Prostate gland (tissue), 2 donors: Measurements from ENCODE around the gene AHNAK2. TPM values are rescaled to one million over a fixed set of nuclear protein-coding genes. Genes with fewer than 3 reads are reported as not detected.
"Not testable (repeated sequence)": the region's sequence is repeated elsewhere in the genome, so short reads cannot be mapped to it uniquely, and the experiment has no call there.

Experiments
- DNase-seq: peaks from one replicate; pipeline ENCODE4 v3.0.0-alpha.2; 2019; ENCODE audit warnings: low spot score
- H3K27ac ChIP-seq, 2 donors: fragments of 200-600 bp; sonication (generic); 2 replicates each; pipeline ENCODE4 v1.5.1; 2017 to 2019
- H3K27me3 ChIP-seq: fragments of 200-600 bp; sonication (generic); replicated peaks from 2 replicates; pipeline ENCODE4 v1.5.1; 2019; ENCODE audit not compliant: insufficient read depth
- H3K36me3 ChIP-seq, 2 donors: fragments of 200-600 bp; sonication (generic); 1 replicate in 1 of 2; 2 replicates in 1 of 2; pipeline versions ENCODE4 v1.5.1 to v1.8.1; 2017 to 2019
- H3K4me1 ChIP-seq: fragments of 200-600 bp; sonication (generic); replicated peaks from 2 replicates; pipeline ENCODE4 v1.5.1; 2019
- H3K4me3 ChIP-seq, 2 donors: fragments of 200-600 bp; sonication (generic); 2 replicates each; pipeline ENCODE4 v1.5.1; 2017 to 2019
- H3K9me3 ChIP-seq: fragments of 200-600 bp; sonication (generic); 2 replicates; pipeline ENCODE4 v1.5.1; 2017
- CTCF ChIP-seq, 4 experiments: fragments of 200-600 bp in 2 of 4; fragments of 450-650 bp in 2 of 4; sonication (generic) in 2 of 4; IDR thresholded peaks; 1 replicate in 3 of 4; 2 replicates in 1 of 4; pipeline ENCODE4 v1.5.1; 2016 to 2019; ENCODE audit warnings: antibody characterized with exemption in 4 of 4, mild to moderate bottlenecking in 2 of 4, moderate library complexity in 2 of 4
- POLR2A ChIP-seq: fragments of 450-650 bp; IDR thresholded peaks from one replicate; pipeline ENCODE4 v1.6.1; 2016; ENCODE audit warnings: antibody characterized with exemption, mild to moderate bottlenecking
- POLR2AphosphoS5 ChIP-seq: sonication (generic); formaldehyde crosslinking; IDR thresholded peaks from one replicate; pipeline ENCODE4 v1.6.1; 2017; ENCODE audit warnings: antibody characterized with exemption
- WGBS: methylation state at CpG from one replicate; pipeline ENCODE4 v1.1.5; 2018; 5-methylcytosine and 5-hydroxymethylcytosine counted together
- intact Hi-C: fragments of 100-400 bp; cut with DNase I; formaldehyde crosslinking; loops from one replicate; pipeline ENCODE4 v1.14.2; 2022
- total RNA-seq, 2 donors: library from RNA; depleted of rRNA; stranded (reverse); fragments of >200 nt; gene quantifications; one replicate each; pipeline ENCODE4 v1.1.0, GENCODE V29; 2016

AHNAK2 gene
- total RNA-seq, 2 donors from 2014 or later: 18.3 to 27.2 TPM

GRCh38 chr14:104953896-104954656 is 24.1 kb downstream of the AHNAK2 start:
- H3K36me3 ChIP-seq: no peaks in the 10 kb centered on the region
- no peaks in the 10 kb centered on the region for H3K27me3 ChIP-seq
- intact Hi-C loops: no loop called here
- no peaks in the 10 kb centered on the region for H3K4me1 ChIP-seq
- H3K4me3 ChIP-seq: no peak overlapping the region
- no peak overlapping the region for H3K27ac ChIP-seq
- TF ChIP-seq POLR2A (no peak), CTCF (IDR thresholded peaks at IDR 0.05) (no peak), POLR2AphosphoS5 (no peak)
- no peaks in the 10 kb centered on the region for H3K9me3 ChIP-seq
- DNase-seq: no peak
- WGBS: 88% methylated on average over 26 of the region's 26 CpGs

- Histone ChIP-seq H3K4me3 (no peak overlapping the region), H3K27me3 (no peaks in the 10 kb centered on the region), H3K9me3 (no peaks in the 10 kb centered on the region), H3K36me3 (no peaks in the 10 kb centered on the region), H3K4me1 (no peaks in the 10 kb centered on the region), H3K27ac (no peak overlapping the region)
- intact Hi-C loops: no loop called here
- WGBS: 94% methylated on average over 13 of the region's 13 CpGs
- DNase-seq: no peak
- no peak for TF ChIP-seq POLR2A
- no peak for TF ChIP-seq POLR2AphosphoS5
- TF ChIP-seq CTCF (IDR thresholded peaks at IDR 0.05): no peak
These were observed 25.1 kb downstream of the AHNAK2 start for GRCh38 chr14:104953097-104953496.

- H3K27ac ChIP-seq, H3K27me3 ChIP-seq, H3K9me3 ChIP-seq, H3K36me3 ChIP-seq, DNase-seq, H3K4me3 ChIP-seq, H3K4me1 ChIP-seq, intact Hi-C loops: not testable (repeated sequence)
- 90% methylated on average over 27 of the region's 28 CpGs for WGBS
These were observed 26.1 kb downstream of the AHNAK2 start for GRCh38 chr14:104951863-104952657.

GRCh38 chr14:104950701-104951100 is 27.5 kb downstream of the AHNAK2 start:
- not testable (repeated sequence) for DNase-seq

GRCh38 chr14:104950021-104950420 is 28.2 kb downstream of the AHNAK2 start:
- Histone ChIP-seq H3K4me1 (no peaks in the 10 kb centered on the region), H3K27ac (no peak overlapping the region), H3K36me3 (no peaks in the 10 kb centered on the region), H3K4me3 (no peak overlapping the region), H3K9me3 (no peaks in the 10 kb centered on the region), H3K27me3 (no peaks in the 10 kb centered on the region)
- 92% methylated on average over 11 of the region's 17 CpGs for WGBS
- no peak for TF ChIP-seq POLR2AphosphoS5
- intact Hi-C loops: no loop called here
- no peak for DNase-seq

More at GRCh38 chr14:104950701-104951100, 27.5 kb downstream of the AHNAK2 start:
- H3K36me3 ChIP-seq, H3K4me1 ChIP-seq, H3K27me3 ChIP-seq, H3K9me3 ChIP-seq, intact Hi-C loops, H3K27ac ChIP-seq, H3K4me3 ChIP-seq: not testable (repeated sequence)
- WGBS: 95% methylated on average over 15 of the region's 15 CpGs

GRCh38 chr14:104949406-104949955 is 28.7 kb downstream of the AHNAK2 start:
- H3K36me3 ChIP-seq, H3K27me3 ChIP-seq, H3K27ac ChIP-seq, H3K9me3 ChIP-seq, H3K4me3 ChIP-seq, H3K4me1 ChIP-seq, intact Hi-C loops, DNase-seq: not testable (repeated sequence)
- 93% methylated on average over 24 of the region's 24 CpGs for WGBS
